Body of pancreas (tissue), 4 donors: ENCODE data around the gene BABAM1. TPM values are rescaled to one million over a fixed set of nuclear protein-coding genes. Genes with fewer than 3 reads are reported as not detected.

Source experiments
- ATAC-seq: fragments of 150-250 bp; one replicate; pipeline ENCODE4 v1.9.1; 2016
- DNase-seq, 4 donors: peaks; one replicate each; pipeline ENCODE4 v3.0.0-alpha.2; 2019
- H3K27ac ChIP-seq, 4 donors: fragments of 200-600 bp; sonication (generic); 1 replicate in 3 of 4; 2 replicates in 1 of 4; pipeline versions ENCODE4 v1.5.1 to v1.6.1; 2016 to 2019; ENCODE audit warnings: mild to moderate bottlenecking in 1 of 4, mixed read lengths in 1 of 4, moderate library complexity in 1 of 4
- H3K27me3 ChIP-seq, 2 donors: fragments of 200-600 bp; sonication (generic); one replicate each; pipeline ENCODE4 v1.6.0; 2016; ENCODE audit warnings: mild to moderate bottlenecking in 1 of 2
- H3K36me3 ChIP-seq, 2 donors: fragments of 200-600 bp; sonication (generic); replicated peaks in 1 of 2; 2 replicates each; pipeline ENCODE4 v1.5.1; 2016; ENCODE audit warnings: low read depth in 2 of 2; ENCODE audit not compliant: insufficient read depth in 1 of 2
- H3K4me1 ChIP-seq: fragments of 200-600 bp; sonication (generic); one replicate; pipeline ENCODE4 v1.6.0; 2016
- H3K4me3 ChIP-seq, 2 donors: fragments of 200-600 bp; sonication (generic); 1 replicate in 1 of 2; 2 replicates in 1 of 2; pipeline ENCODE4 v1.5.1; 2016 to 2019
- H3K9me3 ChIP-seq, 3 donors: fragments of 200-600 bp; sonication (generic); 1 replicate in 2 of 3; 2 replicates in 1 of 3; pipeline ENCODE4 v1.5.1; 2016
- CTCF ChIP-seq, 7 experiments: fragments of 450-650 bp in 4 of 7; fragments of 200-600 bp in 3 of 7; sonication (generic) in 3 of 7; IDR thresholded peaks; one replicate each; pipeline ENCODE4 v1.5.1; 2016 to 2019; ENCODE audit warnings: antibody characterized with exemption in 7 of 7
- POLR2A ChIP-seq, 3 donors: fragments of 450-650 bp; IDR thresholded peaks; one replicate each; pipeline ENCODE4 v1.6.1; 2016; ENCODE audit warnings: antibody characterized with exemption in 3 of 3, mild to moderate bottlenecking in 2 of 3
- WGBS, 2 donors: methylation state at CpG; one replicate each; pipeline ENCODE4 v1.1.5; 2017; 5-methylcytosine and 5-hydroxymethylcytosine counted together
- intact Hi-C: fragments of 100-400 bp; cut with DNase I; formaldehyde crosslinking; loops from one replicate; pipeline ENCODE4 v1.15.1; 2023
- total RNA-seq, 2 donors: library from RNA; depleted of rRNA; stranded (reverse); fragments of >200 nt; gene quantifications; one replicate each; pipeline ENCODE4 v1.1.0, GENCODE V29; 2016

BABAM1 gene
- total RNA-seq, 2 donors from 2014 or later, result 45.2 to 84.6 TPM

- peak overlapping the region; percentile 42 to 95 (median 82) for H3K27ac ChIP-seq
- H3K9me3 ChIP-seq, result no peaks in the 10 kb centered on the region
- no peaks in the 10 kb centered on the region for H3K27me3 ChIP-seq
- H3K36me3 ChIP-seq, result no peaks in the 10 kb centered on the region
- peaks cover 53% of the 10 kb centered on the region for H3K4me1 ChIP-seq
- 0 to 1% methylated on average over 6 to 7 of the region's 7 CpGs for WGBS, 2 donors
- no peak for TF ChIP-seq POLR2A (IDR thresholded peaks at IDR 0.05)
- TF ChIP-seq CTCF (IDR thresholded peaks at IDR 0.05), result no peak
- intact Hi-C loops, result no loop called here
- H3K4me3 ChIP-seq, result no peak overlapping the region
- ATAC-seq, result no peak
- DNase-seq, result no peak
Measured at GRCh38 chr19:17305216-17305516, 37.9 kb downstream of the BABAM1 start.

GRCh38 chr19:17305517-17306284 lies 38.5 kb downstream of the BABAM1 start, which contains the start of gene MRPL34:
Gene MRPL34 (plus strand): TSS chr19:17305872. CDS start chr19:17305893, 21 bp downstream.
- Histone ChIP-seq H3K27me3 (no peaks in the 10 kb centered on the region), H3K27ac (peak within 1 kb of the TSS; percentile 63 to 95 (median 82)), H3K36me3 (no peaks in the 10 kb centered on the region), H3K4me3 (peak within 1 kb of the TSS; percentile 53 to 67), H3K9me3 (no peaks in the 10 kb centered on the region), H3K4me1 (peaks cover 58% of the 10 kb centered on the region)
- ATAC-seq (peak; percentile 83), DNase-seq (peak; percentile 98 to 99 (median 99))
- TF ChIP-seq CTCF (IDR thresholded peaks at IDR 0.05) (peak; percentile 64 to 98 (median 97)), POLR2A (IDR thresholded peaks at IDR 0.05) (peak in 2 of 3 donors; percentile 76 to 79)
- WGBS, 2 donors, result 0 to 1% methylated on average over 18 to 55 of the region's 55 CpGs
- intact Hi-C loops, result no loop called here

- H3K27ac ChIP-seq, result peak overlapping the region; percentile 63 to 95 (median 82)
- no peaks in the 10 kb centered on the region for H3K9me3 ChIP-seq
- H3K4me3 ChIP-seq, result peak overlapping the region; percentile 53 to 67
- no peak for DNase-seq
- H3K27me3 ChIP-seq, result no peaks in the 10 kb centered on the region
- peaks cover 61% of the 10 kb centered on the region for H3K4me1 ChIP-seq
- WGBS, 2 donors, result 6 to 13% methylated on average over 11 to 28 of the region's 28 CpGs
- TF ChIP-seq POLR2A (IDR thresholded peaks at IDR 0.05) (no peak), CTCF (IDR thresholded peaks at IDR 0.05) (no peak)
- no peaks in the 10 kb centered on the region for H3K36me3 ChIP-seq
- no peak for ATAC-seq
- intact Hi-C loops, result no loop called here
Measured at GRCh38 chr19:17306285-17306714, 39.1 kb downstream of the BABAM1 start.

- H3K36me3 ChIP-seq, result no peaks in the 10 kb centered on the region
- H3K27me3 ChIP-seq, result no peaks in the 10 kb centered on the region
- intact Hi-C loops, result no loop called here
- TF ChIP-seq POLR2A (IDR thresholded peaks at IDR 0.05) (no peak), CTCF (IDR thresholded peaks at IDR 0.05) (no peak)
- no peaks in the 10 kb centered on the region for H3K9me3 ChIP-seq
- WGBS, 2 donors, result 83 to 86% methylated on average over 8 of the region's 8 CpGs
- DNase-seq, result no peak
- no peak overlapping the region for H3K4me3 ChIP-seq
- ATAC-seq, result no peak
- H3K27ac ChIP-seq, result no peak overlapping the region
- H3K4me1 ChIP-seq, result peaks cover 69% of the 10 kb centered on the region
Measured at GRCh38 chr19:17307876-17308377, 40.7 kb downstream of the BABAM1 start.
